ENCODE data around the gene HOXA7.

Gene HOXA7

GRCh38 chr7:27169658-27170425 is 13.4 kb upstream of the HOXA7 start (continued):
- TF ChIP-seq, protein P1, sequence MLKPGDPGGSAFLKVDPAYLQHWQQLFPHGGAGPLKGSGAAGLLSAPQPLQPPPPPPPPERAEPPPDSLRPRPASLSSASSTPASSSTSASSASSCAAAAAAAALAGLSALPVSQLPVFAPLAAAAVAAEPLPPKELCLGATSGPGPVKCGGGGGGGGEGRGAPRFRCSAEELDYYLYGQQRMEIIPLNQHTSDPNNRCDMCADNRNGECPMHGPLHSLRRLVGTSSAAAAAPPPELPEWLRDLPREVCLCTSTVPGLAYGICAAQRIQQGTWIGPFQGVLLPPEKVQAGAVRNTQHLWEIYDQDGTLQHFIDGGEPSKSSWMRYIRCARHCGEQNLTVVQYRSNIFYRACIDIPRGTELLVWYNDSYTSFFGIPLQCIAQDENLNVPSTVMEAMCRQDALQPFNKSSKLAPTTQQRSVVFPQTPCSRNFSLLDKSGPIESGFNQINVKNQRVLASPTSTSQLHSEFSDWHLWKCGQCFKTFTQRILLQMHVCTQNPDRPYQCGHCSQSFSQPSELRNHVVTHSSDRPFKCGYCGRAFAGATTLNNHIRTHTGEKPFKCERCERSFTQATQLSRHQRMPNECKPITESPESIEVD (tag by site-specific recombination; IDR thresholded peaks at IDR 0.05) = no peak
- no peak for TF ChIP-seq ZNF529 (tag by site-specific recombination; IDR thresholded peaks at IDR 0.05; ENCODE audit: insufficient replicate concordance)
- no peak for TF ChIP-seq MEIS1 (CRISPR knock-in tag; IDR thresholded peaks at IDR 0.05; ENCODE audit: borderline replicate concordance)
- no peak for TF ChIP-seq ZNF544 (tag by site-specific recombination; IDR thresholded peaks at IDR 0.05)
- TF ChIP-seq ZNF184 (tag by site-specific recombination; IDR thresholded peaks at IDR 0.05) = no peak
- no peak for TF ChIP-seq ZNF2 (tag by site-specific recombination; IDR thresholded peaks at IDR 0.05)
- peak; percentile 64 for TF ChIP-seq TCF7L2 (IDR thresholded peaks at IDR 0.05; ENCODE audit: borderline replicate concordance, low read depth, low read length)
- TF ChIP-seq ZNF560 (tag by site-specific recombination; IDR thresholded peaks at IDR 0.05; ENCODE audit: borderline replicate concordance) = no peak
- no peak; the same call in 1 of the 2 replicates for TF ChIP-seq PRDM4 (tag by site-specific recombination; IDR thresholded peaks at IDR 0.05)
- TF ChIP-seq ZFP41 (tag by site-specific recombination; IDR thresholded peaks at IDR 0.05; ENCODE audit: borderline replicate concordance) = no peak
- TF ChIP-seq ZNF140 (tag by site-specific recombination; IDR thresholded peaks at IDR 0.05) = no peak
- TF ChIP-seq ZNF157 (tag by site-specific recombination; IDR thresholded peaks at IDR 0.05) = no peak
- no peak for TF ChIP-seq SALL2 (tag by site-specific recombination; IDR thresholded peaks at IDR 0.05; ENCODE audit: borderline replicate concordance)
- no peak for TF ChIP-seq ZNF221 (tag by site-specific recombination; IDR thresholded peaks at IDR 0.05; ENCODE audit: borderline replicate concordance)
- TF ChIP-seq GLI2 (tag by site-specific recombination; IDR thresholded peaks at IDR 0.05; ENCODE audit: borderline replicate concordance, low read depth) = no peak
- no peak for TF ChIP-seq ZNF280D (tag by site-specific recombination; IDR thresholded peaks at IDR 0.05)
- no peak for TF ChIP-seq ZNF585B (tag by site-specific recombination; IDR thresholded peaks at IDR 0.05)
- TF ChIP-seq ZNF791 (tag by site-specific recombination; IDR thresholded peaks at IDR 0.05) = no peak
- no peak for TF ChIP-seq ZNF510 (tag by site-specific recombination; IDR thresholded peaks at IDR 0.05; ENCODE audit: insufficient replicate concordance)
- TF ChIP-seq ZNF558 (tag by site-specific recombination; IDR thresholded peaks at IDR 0.05) = no peak
- TF ChIP-seq FEZF1 (tag by site-specific recombination; IDR thresholded peaks at IDR 0.05) = no peak
- no peak for TF ChIP-seq ZNF10 (tag by site-specific recombination; IDR thresholded peaks at IDR 0.05)
- TF ChIP-seq OSR2 (tag by site-specific recombination; IDR thresholded peaks at IDR 0.05) = no peak
- TF ChIP-seq ZNF416 (tag by site-specific recombination; IDR thresholded peaks at IDR 0.05) = no peak
- no peak for TF ChIP-seq HOXC10 (CRISPR knock-in tag; IDR thresholded peaks at IDR 0.05)
- peak; percentile 53; the same call in 1 of the 2 replicates for TF ChIP-seq ZBTB17 (tag by site-specific recombination; IDR thresholded peaks at IDR 0.05)
- TF ChIP-seq TSHZ1 (tag by site-specific recombination; IDR thresholded peaks at IDR 0.05; ENCODE audit: borderline replicate concordance) = no peak
- no peak for TF ChIP-seq ZNF501 (tag by site-specific recombination; IDR thresholded peaks at IDR 0.05)
- TF ChIP-seq ZNF701 (tag by site-specific recombination; IDR thresholded peaks at IDR 0.05) = no peak
- no peak for TF ChIP-seq ZNF610 (tag by site-specific recombination; IDR thresholded peaks at IDR 0.05; ENCODE audit: borderline replicate concordance)
